Smooth muscle cell (in vitro differentiated cells): ENCODE data around the gene REG4. TPM values are rescaled to one million over a fixed set of nuclear protein-coding genes. Genes with fewer than 3 reads are reported as not detected.

Source experiments
- DNase-seq: peaks from one replicate; lab custom pipeline; 2025; ENCODE audit not compliant: unreplicated experiment; lab: John Stamatoyannopoulos, UW
- H2AFZ ChIP-seq: fragments of 200-600 bp; sonication (generic); 2 replicates; pipeline ENCODE4 v1.6.0; 2016; ENCODE audit warnings: antibody characterized with exemption, low read depth, mild to moderate bottlenecking
- H3F3A ChIP-seq: fragments of 200-600 bp; sonication (generic); 2 replicates; pipeline ENCODE4 v1.6.0; 2017; ENCODE audit warnings: antibody characterized with exemption, low read depth
- H3K27ac ChIP-seq: fragments of 200-600 bp; sonication (generic); 2 replicates; pipeline ENCODE4 v1.5.1; 2016; ENCODE audit warnings: low read depth, mild to moderate bottlenecking
- H3K27me3 ChIP-seq: fragments of 200-600 bp; sonication (generic); 2 replicates; pipeline ENCODE4 v1.6.1; 2016; ENCODE audit warnings: low read depth, mild to moderate bottlenecking
- H3K36me3 ChIP-seq: fragments of 200-600 bp; sonication (generic); 2 replicates; pipeline ENCODE4 v1.5.1; 2016; ENCODE audit warnings: low read depth
- H3K4me1 ChIP-seq: fragments of 200-600 bp; sonication (generic); 2 replicates; pipeline ENCODE4 v1.5.1; 2016; ENCODE audit warnings: low read depth
- H3K4me2 ChIP-seq: fragments of 200-600 bp; sonication (generic); 2 replicates; pipeline ENCODE4 v1.6.0; 2016; ENCODE audit warnings: mild to moderate bottlenecking
- H3K4me3 ChIP-seq: fragments of 200-600 bp; sonication (generic); 2 replicates; pipeline ENCODE4 v1.5.1; 2016; ENCODE audit warnings: mild to moderate bottlenecking
- H3K79me2 ChIP-seq: fragments of 200-600 bp; sonication (generic); 2 replicates; pipeline ENCODE4 v1.6.0; 2016; ENCODE audit warnings: low read depth, mild to moderate bottlenecking
- H3K9ac ChIP-seq: fragments of 200-600 bp; sonication (generic); 2 replicates; pipeline ENCODE4 v1.6.0; 2016; ENCODE audit warnings: low read depth
- H3K9me3 ChIP-seq: fragments of 200-600 bp; sonication (generic); replicated peaks from 2 replicates; pipeline ENCODE4 v1.5.1; 2016; ENCODE audit warnings: low read depth
- H4K20me1 ChIP-seq: fragments of 200-600 bp; sonication (generic); 2 replicates; pipeline ENCODE4 v1.6.0; 2016; ENCODE audit warnings: low read depth
- CTCF ChIP-seq: fragments of 200-600 bp; sonication (generic); IDR thresholded peaks from 2 replicates; pipeline ENCODE4 v1.5.1; 2017; ENCODE audit warnings: borderline replicate concordance, mild to moderate bottlenecking, antibody characterized with exemption; ENCODE audit not compliant: insufficient read depth, poor library complexity, severe bottlenecking
- WGBS: methylation state at CpG from one replicate; pipeline ENCODE4 v1.1.7; 2016; ENCODE audit warnings: low lambda C conversion rate; 5-methylcytosine and 5-hydroxymethylcytosine counted together
- polyA plus RNA-seq: library from polyadenylated mRNA; unstranded; fragments of >200 nt; fragmentation: Nextera tagmentation; extraction: Ambion mirVana; gene quantifications from 2 replicates; pipeline ENCODE4 v1.2.1, GENCODE V29; 2016
- total RNA-seq: library from RNA; depleted of rRNA; stranded (reverse); fragments of >200 nt; gene quantifications from 2 replicates; pipeline ENCODE4 v1.2.3, GENCODE V29; 2014

REG4 gene
- total and polyA plus RNA-seq, 2 experiments from 2014 or later = not detected

GRCh38 chr1:119828266-119828665, 17.0 kb upstream of the REG4 start:
- no peaks in the 10 kb centered on the region for H3K9me3 ChIP-seq
- H3K4me1 ChIP-seq = no peaks in the 10 kb centered on the region
- no peaks in the 10 kb centered on the region for H3K36me3 ChIP-seq
- WGBS = 40% methylated on average over 3 of the region's 3 CpGs
- H3K27ac ChIP-seq = no peak overlapping the region
- no peaks in the 10 kb centered on the region for H3K27me3 ChIP-seq
- no peaks in the 10 kb centered on the region for H4K20me1 ChIP-seq
- H3K9ac ChIP-seq = no peak overlapping the region
- TF ChIP-seq CTCF = no peak
- H3K79me2 ChIP-seq = no peaks in the 10 kb centered on the region
- no peak overlapping the region for H3K4me2 ChIP-seq
- no peak overlapping the region for H3K4me3 ChIP-seq
- no peaks in the 10 kb centered on the region for H3F3A ChIP-seq
- DNase-seq = no peak
- no peak overlapping the region for H2AFZ ChIP-seq

GRCh38 chr1:119827010-119827409, 15.8 kb upstream of the REG4 start:
- DNase-seq = no peak
- H3K27me3 ChIP-seq = no peaks in the 10 kb centered on the region
- peak; percentile 17 for TF ChIP-seq CTCF
- H2AFZ ChIP-seq = no peak overlapping the region
- no peak overlapping the region for H3K4me3 ChIP-seq
- H4K20me1 ChIP-seq = no peaks in the 10 kb centered on the region
- H3K27ac ChIP-seq = no peak overlapping the region
- no peaks in the 10 kb centered on the region for H3K36me3 ChIP-seq
- H3K4me1 ChIP-seq = no peaks in the 10 kb centered on the region
- H3F3A ChIP-seq = no peaks in the 10 kb centered on the region
- no peak overlapping the region for H3K4me2 ChIP-seq
- no peaks in the 10 kb centered on the region for H3K9me3 ChIP-seq
- H3K9ac ChIP-seq = no peak overlapping the region
- WGBS = 82% methylated on average over 1 of the region's 1 CpG
- H3K79me2 ChIP-seq = no peaks in the 10 kb centered on the region

- no peak overlapping the region for H3K27ac ChIP-seq
- H3K9me3 ChIP-seq = no peaks in the 10 kb centered on the region
- H3K36me3 ChIP-seq = no peaks in the 10 kb centered on the region
- no peaks in the 10 kb centered on the region for H3K4me1 ChIP-seq
- no peak for DNase-seq
- no peak overlapping the region for H3K4me3 ChIP-seq
- no peaks in the 10 kb centered on the region for H3K27me3 ChIP-seq
- no peaks in the 10 kb centered on the region for H4K20me1 ChIP-seq
- no peak overlapping the region for H3K4me2 ChIP-seq
- no peaks in the 10 kb centered on the region for H3F3A ChIP-seq
- no peak overlapping the region for H2AFZ ChIP-seq
- H3K9ac ChIP-seq = no peak overlapping the region
- no peak for TF ChIP-seq CTCF
- no peaks in the 10 kb centered on the region for H3K79me2 ChIP-seq
- WGBS = 89% methylated on average over 3 of the region's 3 CpGs
These were observed 11.1 kb upstream of the REG4 start for GRCh38 chr1:119822406-119822805.

GRCh38 chr1:119818181-119818580, 6.9 kb upstream of the REG4 start:
- WGBS = 58% methylated on average over 2 of the region's 2 CpGs
- Histone ChIP-seq H3F3A (peaks cover 11% of the 10 kb centered on the region), H4K20me1 (no peaks in the 10 kb centered on the region), H3K9me3 (no peaks in the 10 kb centered on the region), H3K27ac (no peak overlapping the region), H3K27me3 (no peaks in the 10 kb centered on the region), H3K4me2 (no peak overlapping the region), H3K4me1 (no peaks in the 10 kb centered on the region), H3K79me2 (no peaks in the 10 kb centered on the region), H3K9ac (no peak overlapping the region), H2AFZ (no peak overlapping the region), H3K4me3 (no peak overlapping the region), H3K36me3 (no peaks in the 10 kb centered on the region)
- DNase-seq = no peak
- no peak for TF ChIP-seq CTCF
